Stomach (tissue), 4 donors: ENCODE results near the gene GPATCH2.

Source experiments
- EP300 ChIP-seq: sonication (generic); formaldehyde crosslinking; IDR thresholded peaks from one replicate; pipeline ENCODE4 v1.6.1; 2017; ENCODE audit warnings: antibody characterized with exemption
- TF ChIP-seq, protein P1 (sequence below), 7 experiments: fragments of 450-650 bp in 4 of 7; fragments of 200-600 bp in 3 of 7; sonication (generic) in 3 of 7; IDR thresholded peaks; one replicate each; pipeline ENCODE4 v1.5.1; 2016 to 2019; ENCODE audit warnings: antibody characterized with exemption in 7 of 7, control low read depth in 2 of 7, mild to moderate bottlenecking in 1 of 7

DNA sequence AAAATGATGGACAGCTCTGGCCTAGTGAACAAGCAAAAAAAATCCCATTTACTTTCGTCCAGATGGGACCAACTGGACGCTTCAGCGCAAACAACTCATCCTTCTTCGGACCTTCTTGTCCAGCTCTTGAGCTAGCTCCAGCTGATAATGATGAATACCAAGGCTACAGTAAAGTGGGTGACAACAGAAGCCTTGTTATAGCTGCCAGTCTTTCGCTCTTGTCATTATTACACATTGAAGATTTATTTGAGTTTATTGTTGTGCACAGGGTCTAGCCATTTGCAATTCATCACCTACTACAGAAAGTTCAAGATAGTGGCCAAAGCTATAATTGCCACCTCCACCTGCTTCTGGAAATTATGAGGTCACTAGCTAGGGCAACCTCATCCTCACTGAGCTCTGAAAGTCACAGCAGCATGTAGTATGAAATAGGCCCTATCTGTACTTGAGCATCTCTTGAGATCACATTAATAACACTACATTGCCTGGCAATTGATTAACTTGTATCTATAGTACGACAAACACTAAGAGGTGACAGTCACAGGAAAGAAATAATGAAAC, 76.9 kb downstream of the GPATCH2 start:
- TF ChIP-seq, protein P1, sequence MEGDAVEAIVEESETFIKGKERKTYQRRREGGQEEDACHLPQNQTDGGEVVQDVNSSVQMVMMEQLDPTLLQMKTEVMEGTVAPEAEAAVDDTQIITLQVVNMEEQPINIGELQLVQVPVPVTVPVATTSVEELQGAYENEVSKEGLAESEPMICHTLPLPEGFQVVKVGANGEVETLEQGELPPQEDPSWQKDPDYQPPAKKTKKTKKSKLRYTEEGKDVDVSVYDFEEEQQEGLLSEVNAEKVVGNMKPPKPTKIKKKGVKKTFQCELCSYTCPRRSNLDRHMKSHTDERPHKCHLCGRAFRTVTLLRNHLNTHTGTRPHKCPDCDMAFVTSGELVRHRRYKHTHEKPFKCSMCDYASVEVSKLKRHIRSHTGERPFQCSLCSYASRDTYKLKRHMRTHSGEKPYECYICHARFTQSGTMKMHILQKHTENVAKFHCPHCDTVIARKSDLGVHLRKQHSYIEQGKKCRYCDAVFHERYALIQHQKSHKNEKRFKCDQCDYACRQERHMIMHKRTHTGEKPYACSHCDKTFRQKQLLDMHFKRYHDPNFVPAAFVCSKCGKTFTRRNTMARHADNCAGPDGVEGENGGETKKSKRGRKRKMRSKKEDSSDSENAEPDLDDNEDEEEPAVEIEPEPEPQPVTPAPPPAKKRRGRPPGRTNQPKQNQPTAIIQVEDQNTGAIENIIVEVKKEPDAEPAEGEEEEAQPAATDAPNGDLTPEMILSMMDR (IDR thresholded peaks at IDR 0.05), result no peak
- TF ChIP-seq EP300, result no peak
